Peyer's patch (tissue), 4 donors: ENCODE data around the gene ZFYVE9.

Experiments
- CTCF ChIP-seq, 6 experiments: fragments of 450-650 bp in 4 of 6; fragments of 200-600 bp in 2 of 6; sonication (generic) in 1 of 6; IDR thresholded peaks; one replicate each; pipeline ENCODE4 v1.5.1; 2017 to 2019; ENCODE audit warnings: antibody characterized with exemption in 6 of 6, mild to moderate bottlenecking in 3 of 6, moderate library complexity in 1 of 6
- POLR2A ChIP-seq, 2 donors: fragments of 450-650 bp; IDR thresholded peaks; one replicate each; pipeline ENCODE4 v1.5.1; 2017; ENCODE audit warnings: antibody characterized with exemption in 2 of 2, mild to moderate bottlenecking in 2 of 2, moderate library complexity in 2 of 2

- TF ChIP-seq CTCF (IDR thresholded peaks at IDR 0.05) (no peak), POLR2A (IDR thresholded peaks at IDR 0.05) (no peak)
Measured at GRCh38 chr1:52386458-52386857, 244.6 kb downstream of the ZFYVE9 start.
